Mesothelial cell of epicardium (in vitro differentiated cells): ENCODE results near the gene RARG. TPM values are rescaled to one million over a fixed set of nuclear protein-coding genes. Genes with fewer than 3 reads are reported as not detected.

Experiments
- DNase-seq, 2 experiments: peaks; one replicate each; pipeline ENCODE4 v3.0.0; 2021; ENCODE audit warnings: low spot score in 2 of 2; ENCODE audit not compliant: unreplicated experiment in 2 of 2
- H3K27ac Mint-ChIP-seq: 2 replicates; pipeline ENCODE4 v1.8.0; 2021; ENCODE audit warnings: mixed read lengths
- H3K27me3 Mint-ChIP-seq: 2 replicates; pipeline ENCODE4 v1.8.0; 2021; ENCODE audit warnings: low read depth, mixed read lengths
- H3K36me3 Mint-ChIP-seq: 2 replicates; pipeline ENCODE4 v1.8.0; 2021; ENCODE audit warnings: mixed read lengths
- H3K4me1 Mint-ChIP-seq: 2 replicates; pipeline ENCODE4 v1.8.0; 2021; ENCODE audit warnings: mixed read lengths
- H3K4me3 Mint-ChIP-seq: 2 replicates; pipeline ENCODE4 v1.8.0; 2021; ENCODE audit warnings: mild to moderate bottlenecking, moderate library complexity, mixed read lengths
- H3K9me3 Mint-ChIP-seq: 2 replicates; pipeline ENCODE4 v1.8.0; 2021; ENCODE audit warnings: mixed read lengths
- total RNA-seq: library from RNA; stranded (reverse); gene quantifications from 3 replicates; pipeline ENCODE4 v1.2.1, GENCODE V29; 2021
- TF ChIP-seq, protein P1 (sequence below): fragments of 200-600 bp; sonication (generic); IDR thresholded peaks from one replicate; pipeline ENCODE4 v1.5.0; 2021; ENCODE audit warnings: antibody characterized with exemption; ENCODE audit not compliant: unreplicated experiment

RARG gene
- total RNA-seq, 1 donor from 2014 or later = 72.2 TPM

DNA sequence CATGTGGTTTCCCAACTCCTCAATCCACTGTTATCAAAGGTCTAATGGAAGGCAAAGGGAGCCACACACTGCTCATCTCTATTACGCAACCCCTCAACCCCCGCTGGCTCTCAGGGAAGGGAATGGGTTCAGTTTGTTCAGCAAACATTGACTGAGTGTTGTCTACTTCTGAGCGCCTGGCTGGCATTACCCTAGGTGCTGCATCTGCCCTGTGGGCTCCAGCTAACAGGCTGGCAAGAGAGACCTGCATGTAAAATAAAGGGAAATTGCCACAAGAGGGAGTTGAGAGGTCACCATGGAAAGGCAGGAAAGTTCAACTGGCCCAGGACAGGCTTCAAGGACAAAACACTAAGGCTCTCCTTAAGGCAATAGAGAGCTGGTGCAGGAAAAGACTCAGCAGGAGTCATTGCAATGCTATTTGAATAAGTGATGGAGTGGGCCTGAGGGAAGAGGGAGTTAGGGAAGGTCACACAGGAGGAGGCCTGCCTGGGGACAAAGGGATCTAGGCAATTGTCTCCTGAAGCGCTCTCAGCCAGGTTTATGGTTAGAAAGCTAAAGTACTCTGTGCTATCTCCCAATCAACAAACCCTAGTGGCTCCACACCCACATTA, 57.0 kb downstream of the RARG start:
- H3K27me3 Mint-ChIP-seq = no peaks in the 10 kb centered on the region
- peak overlapping the region; percentile 74 for H3K27ac Mint-ChIP-seq
- H3K4me3 Mint-ChIP-seq = no peak overlapping the region
- H3K36me3 Mint-ChIP-seq = peaks cover 3% of the 10 kb centered on the region
- DNase-seq = no peak
- TF ChIP-seq, protein P1, sequence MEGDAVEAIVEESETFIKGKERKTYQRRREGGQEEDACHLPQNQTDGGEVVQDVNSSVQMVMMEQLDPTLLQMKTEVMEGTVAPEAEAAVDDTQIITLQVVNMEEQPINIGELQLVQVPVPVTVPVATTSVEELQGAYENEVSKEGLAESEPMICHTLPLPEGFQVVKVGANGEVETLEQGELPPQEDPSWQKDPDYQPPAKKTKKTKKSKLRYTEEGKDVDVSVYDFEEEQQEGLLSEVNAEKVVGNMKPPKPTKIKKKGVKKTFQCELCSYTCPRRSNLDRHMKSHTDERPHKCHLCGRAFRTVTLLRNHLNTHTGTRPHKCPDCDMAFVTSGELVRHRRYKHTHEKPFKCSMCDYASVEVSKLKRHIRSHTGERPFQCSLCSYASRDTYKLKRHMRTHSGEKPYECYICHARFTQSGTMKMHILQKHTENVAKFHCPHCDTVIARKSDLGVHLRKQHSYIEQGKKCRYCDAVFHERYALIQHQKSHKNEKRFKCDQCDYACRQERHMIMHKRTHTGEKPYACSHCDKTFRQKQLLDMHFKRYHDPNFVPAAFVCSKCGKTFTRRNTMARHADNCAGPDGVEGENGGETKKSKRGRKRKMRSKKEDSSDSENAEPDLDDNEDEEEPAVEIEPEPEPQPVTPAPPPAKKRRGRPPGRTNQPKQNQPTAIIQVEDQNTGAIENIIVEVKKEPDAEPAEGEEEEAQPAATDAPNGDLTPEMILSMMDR = no peak
- H3K4me1 Mint-ChIP-seq = peaks cover 57% of the 10 kb centered on the region
- no peaks in the 10 kb centered on the region for H3K9me3 Mint-ChIP-seq

DNA sequence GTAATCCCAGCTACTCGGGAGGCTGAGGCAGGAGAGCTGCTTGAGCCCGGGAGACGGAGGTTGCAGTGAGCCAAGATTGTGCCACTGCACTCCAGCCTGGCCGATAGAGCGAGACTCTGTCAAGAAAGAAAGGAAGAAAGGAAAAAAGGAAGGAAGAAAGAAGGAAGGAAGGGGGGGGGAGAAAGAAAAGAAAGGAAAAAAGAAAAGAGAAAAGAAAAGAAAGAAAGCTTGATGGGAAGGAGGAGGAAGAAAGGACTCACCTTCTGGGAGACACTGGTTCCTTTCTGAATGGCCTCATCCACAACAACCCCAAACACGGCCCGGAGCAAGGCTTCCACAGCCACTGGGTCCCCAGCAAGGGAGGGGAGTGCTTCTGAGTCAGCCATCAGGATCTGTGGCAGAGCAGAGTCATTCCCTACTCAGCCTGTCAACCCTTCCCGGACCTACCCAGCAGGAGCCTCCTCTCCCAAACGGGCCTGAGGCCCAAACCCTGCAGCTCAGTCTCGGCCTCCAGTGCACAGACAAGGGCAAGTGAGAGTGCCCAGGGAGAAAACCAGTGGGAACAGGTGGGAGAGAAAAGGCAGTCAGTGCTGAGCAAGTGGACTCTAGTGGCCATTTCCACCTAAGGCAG, 58.8 kb downstream of the RARG start:
- H3K36me3 Mint-ChIP-seq = peaks cover 8% of the 10 kb centered on the region
- DNase-seq = no peak
- H3K9me3 Mint-ChIP-seq = no peaks in the 10 kb centered on the region
- H3K27me3 Mint-ChIP-seq = no peaks in the 10 kb centered on the region
- peaks cover 46% of the 10 kb centered on the region for H3K4me1 Mint-ChIP-seq
- no peak overlapping the region for H3K4me3 Mint-ChIP-seq
- TF ChIP-seq, protein P1 = no peak
- H3K27ac Mint-ChIP-seq = peak overlapping the region; percentile 95

DNA sequence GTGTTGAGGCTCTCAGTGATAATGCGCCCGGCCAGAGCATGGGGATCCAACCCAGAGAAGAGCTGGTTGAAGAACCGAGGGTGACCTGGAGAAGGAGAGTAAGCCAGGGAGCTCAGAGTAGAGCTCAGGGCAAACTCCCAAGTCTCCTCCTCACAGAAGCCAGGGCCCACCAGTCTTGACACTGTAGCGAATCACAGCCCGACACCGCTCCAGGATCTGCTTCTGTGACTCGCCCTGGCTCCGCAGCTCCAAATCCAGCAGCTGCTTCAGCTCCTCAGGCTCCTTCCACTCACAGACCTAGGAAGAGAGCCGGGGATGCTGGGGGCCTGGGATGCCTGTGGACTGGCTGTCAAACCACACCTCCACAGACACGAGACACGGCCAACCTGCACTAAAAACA, 59.7 kb downstream of the RARG start:
- H3K36me3 Mint-ChIP-seq = peaks cover 16% of the 10 kb centered on the region
- H3K4me3 Mint-ChIP-seq = no peak overlapping the region
- no peaks in the 10 kb centered on the region for H3K9me3 Mint-ChIP-seq
- DNase-seq = no peak
- no peaks in the 10 kb centered on the region for H3K27me3 Mint-ChIP-seq
- TF ChIP-seq, protein P1 = no peak
- H3K27ac Mint-ChIP-seq = peak overlapping the region; percentile 95
- H3K4me1 Mint-ChIP-seq = peaks cover 45% of the 10 kb centered on the region

DNA sequence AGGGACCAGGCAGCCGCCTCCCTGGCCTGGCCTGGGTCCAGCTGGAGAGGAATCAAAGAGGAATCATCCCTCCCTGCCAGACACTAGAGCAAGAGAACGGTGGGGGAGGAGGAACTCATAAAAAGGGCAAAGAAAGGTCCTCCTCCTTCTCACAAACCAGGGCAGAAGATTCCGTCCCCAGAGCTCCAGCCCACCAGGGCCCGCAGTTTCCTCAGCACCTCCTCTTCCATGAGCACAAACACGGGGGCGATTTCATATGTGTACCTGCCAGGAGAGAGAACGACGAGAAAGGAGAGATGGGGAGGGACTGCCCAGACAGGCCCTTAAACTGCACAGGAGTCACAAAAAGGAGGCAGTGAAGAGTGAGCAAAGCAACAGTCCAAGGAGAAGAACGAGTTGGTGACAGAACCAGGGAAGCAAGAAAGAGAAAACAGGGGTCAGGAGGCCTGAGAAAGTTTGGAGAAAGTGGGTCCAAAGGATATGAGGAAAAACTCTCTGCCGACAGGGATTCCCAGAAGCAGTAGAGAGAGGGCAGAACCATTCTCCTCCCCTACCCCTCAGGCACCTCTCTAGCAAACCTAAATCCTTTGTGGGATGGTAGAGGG, 60.2 kb downstream of the RARG start:
- TF ChIP-seq, protein P1 = no peak
- DNase-seq = peak in 1 of 2 experiments; percentile 67
- H3K36me3 Mint-ChIP-seq = peaks cover 20% of the 10 kb centered on the region
- H3K27ac Mint-ChIP-seq = peak overlapping the region; percentile 95
- peak overlapping the region; percentile 45 for H3K4me3 Mint-ChIP-seq
- H3K4me1 Mint-ChIP-seq = peaks cover 41% of the 10 kb centered on the region
- H3K9me3 Mint-ChIP-seq = no peaks in the 10 kb centered on the region
- H3K27me3 Mint-ChIP-seq = no peaks in the 10 kb centered on the region

DNA sequence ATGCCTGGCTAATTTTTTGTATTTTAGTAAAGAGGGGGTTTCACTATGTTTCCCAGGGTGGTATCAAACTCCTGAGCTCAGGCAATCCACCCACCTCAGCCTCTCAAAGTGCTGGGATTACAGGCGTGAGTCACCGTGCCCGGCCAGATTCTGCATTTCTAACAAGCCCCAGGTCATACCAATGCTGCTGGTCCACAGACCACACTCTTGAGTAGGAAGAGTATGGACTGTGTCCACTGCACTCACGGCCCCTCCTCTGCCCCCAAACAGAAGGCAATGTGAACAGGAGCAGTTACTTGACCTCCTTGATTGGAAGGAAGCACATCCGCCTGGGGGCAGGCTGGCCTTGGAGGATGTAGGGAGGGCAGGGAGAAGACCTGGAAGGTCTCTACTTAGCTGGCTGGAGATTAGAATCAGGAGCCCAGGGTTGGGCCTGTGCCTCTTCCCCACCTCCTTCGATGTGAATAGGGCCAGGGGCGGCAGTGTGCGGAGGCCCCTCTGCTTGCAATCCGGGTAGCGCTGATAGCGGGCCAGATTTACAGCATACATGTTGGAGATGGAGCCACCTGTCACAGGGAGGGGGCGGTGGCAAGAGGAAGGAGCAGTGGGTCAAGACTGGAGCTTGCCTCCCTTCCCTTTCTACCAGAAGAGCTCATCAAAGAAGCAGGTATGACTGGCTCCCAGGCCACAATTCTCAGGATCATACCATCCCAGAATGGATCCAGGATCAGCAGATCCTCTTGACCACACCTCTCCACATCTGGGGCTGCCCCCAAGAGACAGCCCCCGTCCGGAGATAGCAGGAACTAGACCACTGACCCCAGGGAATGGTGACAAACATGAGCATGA, 60.9 kb downstream of the RARG start:
- H3K27ac Mint-ChIP-seq = peak overlapping the region; percentile 95
- peaks cover 41% of the 10 kb centered on the region for H3K4me1 Mint-ChIP-seq
- H3K36me3 Mint-ChIP-seq = peaks cover 25% of the 10 kb centered on the region
- H3K4me3 Mint-ChIP-seq = peak overlapping the region; percentile 45
- DNase-seq = peak in 1 of 2 experiments; percentile 37
- no peaks in the 10 kb centered on the region for H3K9me3 Mint-ChIP-seq
- TF ChIP-seq, protein P1 = no peak
- H3K27me3 Mint-ChIP-seq = no peaks in the 10 kb centered on the region
